CD4-positive, alpha-beta T cell treated with Interleukin-17A for 4 hours (primary cell): ENCODE measurements around the gene CLEC7A.

Source experiments
- DNase-seq: peaks from one replicate; pipeline ENCODE4 v3.0.0-alpha.2; 2020; ENCODE audit warnings: mixed read lengths

CLEC7A gene

DNA sequence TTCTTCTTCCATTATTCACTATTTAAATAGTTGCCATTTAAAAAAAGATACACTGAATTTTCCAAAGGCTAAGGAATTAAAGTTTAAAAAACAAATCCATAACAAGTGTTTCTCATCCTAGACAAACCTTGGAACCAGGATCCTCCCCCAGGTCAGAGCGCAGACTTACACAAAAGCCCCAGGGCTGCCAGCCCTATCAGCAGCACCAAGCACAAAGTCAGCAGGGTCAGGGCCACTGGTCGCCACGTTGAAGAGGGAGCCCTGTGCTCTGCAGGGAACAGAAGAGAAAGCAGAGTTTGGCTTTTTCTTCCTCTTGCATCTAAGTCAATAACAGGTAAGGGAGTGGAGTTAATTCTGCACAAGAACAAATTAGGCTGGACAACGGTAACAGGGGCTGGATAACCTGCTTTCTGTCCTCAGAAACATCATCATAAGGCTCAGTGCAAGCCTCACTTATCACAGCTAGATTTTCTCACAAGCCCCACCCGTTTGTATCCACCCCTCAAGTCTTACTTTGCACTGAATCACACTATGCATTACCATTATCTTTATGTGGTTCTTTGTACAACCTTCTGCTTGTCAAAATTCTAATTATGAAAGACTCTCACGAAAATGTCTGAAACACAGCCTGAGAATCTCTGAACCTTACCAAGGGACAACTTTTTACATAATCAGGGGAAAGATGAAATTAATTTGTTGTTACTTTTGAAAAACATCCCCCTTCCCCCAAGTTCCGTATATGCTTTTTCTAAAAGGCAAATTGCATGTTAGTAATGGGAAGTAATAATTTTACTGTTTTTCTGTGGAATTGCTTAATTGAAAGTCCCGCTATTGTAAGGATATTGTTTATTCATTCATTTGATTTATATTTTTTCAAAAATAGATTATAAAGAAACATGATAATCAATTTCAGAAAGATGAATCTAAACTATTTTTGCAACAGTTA lies 40.8 kb downstream of the CLEC7A start:
- no peak for DNase-seq

DNA sequence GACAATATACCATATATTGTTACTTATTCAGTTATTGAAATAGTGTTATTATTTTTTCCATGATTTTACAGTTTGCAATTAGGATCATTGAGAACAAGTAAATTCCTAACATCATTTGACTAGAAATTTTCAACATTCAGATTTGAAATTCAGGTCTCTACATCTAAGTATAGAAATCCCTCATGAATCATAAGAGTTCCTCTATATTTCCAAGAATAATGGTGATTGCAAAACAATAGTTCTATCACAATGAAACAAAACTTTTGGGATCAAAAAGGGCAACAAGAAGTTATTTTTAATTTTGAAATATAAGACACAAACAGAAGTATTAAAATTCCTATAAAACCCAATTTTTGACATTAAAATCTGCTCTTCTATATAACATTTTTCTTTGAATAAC lies 42.0 kb downstream of the CLEC7A start:
- DNase-seq: no peak

DNA sequence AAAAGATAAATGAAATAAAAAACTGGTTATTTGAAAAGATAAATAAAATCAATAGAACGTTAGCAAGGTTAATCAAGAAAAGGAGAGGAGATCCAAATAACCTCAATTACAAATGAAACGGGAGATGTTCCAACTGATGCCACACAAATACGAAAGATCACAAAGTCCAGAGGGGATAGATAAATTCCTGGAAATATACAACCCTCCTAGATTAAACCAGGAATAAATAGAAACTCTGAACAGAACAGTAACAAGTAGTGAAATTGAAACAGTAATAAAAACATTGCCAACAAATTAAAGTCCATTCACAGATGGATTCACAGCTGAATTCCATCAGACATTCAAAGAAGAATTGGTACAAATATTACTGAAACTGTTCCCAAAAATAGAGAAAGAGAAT lies 43.6 kb downstream of the CLEC7A start:
- DNase-seq: no peak

DNA sequence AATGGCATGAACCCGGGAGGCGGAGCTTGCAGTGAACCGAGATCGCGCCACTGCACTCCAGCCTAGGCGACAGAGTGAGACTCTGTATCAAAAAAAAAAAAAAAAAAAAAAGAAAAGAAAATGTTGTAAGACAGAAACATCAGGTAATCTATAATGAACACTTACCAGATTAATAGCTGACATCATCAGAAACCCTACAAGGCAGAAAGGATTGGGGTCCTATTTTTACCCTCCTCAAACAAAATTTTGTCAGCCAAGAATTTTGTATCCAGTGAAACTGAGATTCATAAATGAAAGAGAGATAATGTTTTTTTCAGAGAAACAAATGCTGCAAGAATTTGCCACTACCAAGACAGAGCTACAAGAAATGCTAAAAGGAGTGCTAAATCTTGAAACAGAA lies 45.3 kb downstream of the CLEC7A start:
- DNase-seq: no peak

DNA sequence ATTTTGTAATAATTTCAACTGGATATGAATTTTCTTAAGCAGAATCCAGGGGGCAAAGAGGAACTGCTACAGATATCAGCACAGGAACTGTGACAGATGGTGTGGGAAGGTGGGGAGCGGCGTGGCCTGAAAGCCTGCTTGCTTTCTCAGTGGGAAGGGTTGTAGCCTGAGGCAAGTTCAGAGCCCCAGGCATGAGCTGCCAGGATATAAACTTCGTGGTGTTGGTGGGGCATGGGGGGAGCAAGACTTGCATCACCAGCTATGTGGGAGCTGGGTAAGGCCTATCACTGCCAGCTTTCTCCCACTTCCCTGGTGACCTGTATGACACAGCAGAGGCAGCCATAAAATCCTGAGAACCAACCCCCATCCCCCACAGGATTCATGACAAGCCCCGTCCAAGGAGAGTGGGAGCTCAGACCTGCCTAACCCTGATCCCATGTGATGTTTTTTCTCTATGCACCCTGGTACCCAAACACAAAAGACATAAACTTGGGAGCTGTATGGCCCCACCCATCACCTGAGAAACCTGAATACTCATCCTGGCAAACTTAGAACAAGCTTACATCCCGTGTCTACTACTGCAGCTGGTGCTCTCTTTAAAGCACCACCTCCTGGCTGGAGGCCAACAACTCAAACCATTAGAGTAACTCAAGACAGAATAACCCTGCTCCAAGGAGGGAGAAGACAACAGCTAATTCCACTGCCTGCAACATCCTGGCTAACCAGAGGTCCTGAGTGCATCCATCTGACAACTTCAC lies 47.7 kb downstream of the CLEC7A start:
- DNase-seq: no peak

DNA sequence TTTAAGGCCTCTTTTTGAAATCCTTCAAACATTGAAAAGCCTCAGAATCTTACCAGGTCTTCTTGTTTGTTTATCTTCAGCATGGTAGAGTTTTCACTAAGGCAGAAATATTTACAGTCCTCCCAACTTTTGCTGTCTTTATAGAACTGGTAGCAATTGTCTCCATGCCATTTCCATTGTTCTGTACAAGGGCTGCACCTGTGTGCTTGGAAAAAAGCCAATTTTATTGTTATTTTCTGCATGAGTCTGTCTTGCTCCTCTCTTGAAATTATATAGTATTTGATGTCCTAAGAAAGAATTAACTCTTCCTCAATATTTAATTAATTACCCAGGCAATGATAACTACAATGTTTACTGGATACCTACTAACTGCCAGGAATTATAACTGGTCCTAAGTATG lies 54.5 kb downstream of the CLEC7A start:
- DNase-seq: no peak

DNA sequence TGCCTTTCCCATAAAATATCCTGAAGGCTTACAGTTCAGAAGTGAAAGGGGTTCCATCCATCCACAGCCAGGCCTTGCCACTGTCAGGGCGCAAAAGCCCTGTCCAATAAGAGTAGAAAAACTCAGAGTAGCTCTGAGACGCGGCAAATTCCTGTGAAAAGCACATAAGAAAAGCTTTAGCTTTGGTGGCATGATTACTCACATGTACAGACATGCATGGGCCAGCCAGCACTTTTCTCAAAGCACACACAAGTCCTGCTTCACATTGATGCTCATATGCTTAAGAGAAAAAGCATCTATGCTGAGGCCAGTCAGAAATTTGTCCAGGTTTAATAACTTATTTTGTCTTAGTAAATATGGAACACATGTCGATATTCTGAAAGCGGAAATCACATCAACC lies 56.7 kb downstream of the CLEC7A start:
- DNase-seq: no peak

DNA sequence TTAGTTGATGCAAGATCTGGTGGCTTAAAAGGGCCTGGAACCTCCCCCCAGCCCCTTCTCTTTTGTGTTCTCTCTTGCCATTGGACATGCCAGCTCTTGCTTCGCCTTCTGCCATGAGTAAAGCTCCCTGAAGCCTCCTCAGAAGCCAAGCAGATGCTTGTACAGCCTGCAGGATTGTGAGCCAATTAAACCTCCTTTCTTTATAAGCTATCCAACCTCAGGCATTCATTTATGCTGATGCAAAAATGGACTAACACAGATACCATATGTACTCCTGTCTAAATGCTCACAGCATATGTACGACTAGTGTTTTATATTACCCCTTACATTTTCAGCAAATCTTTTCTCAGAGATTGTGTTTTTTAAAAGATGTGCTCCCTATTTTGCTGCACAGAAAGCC lies 57.9 kb downstream of the CLEC7A start:
- DNase-seq: no peak

DNA sequence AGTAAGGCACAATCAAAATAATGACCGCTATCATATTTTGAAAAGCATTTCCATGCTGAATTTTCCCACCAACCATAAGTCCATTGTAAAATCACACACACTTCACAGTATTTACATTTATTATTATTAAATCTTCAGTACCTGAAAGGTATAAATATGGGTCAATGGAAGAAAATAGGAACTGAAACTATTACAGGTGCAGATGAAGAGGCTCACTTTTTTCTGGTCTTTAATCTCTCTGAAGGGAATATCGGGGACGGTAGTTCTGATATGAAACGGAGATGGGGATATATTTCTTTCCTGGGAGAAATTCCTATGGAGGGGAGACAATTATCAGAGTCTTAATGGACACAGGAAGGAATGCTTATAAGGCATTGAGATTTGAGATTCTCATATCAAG lies 59.6 kb downstream of the CLEC7A start:
- DNase-seq: no peak

DNA sequence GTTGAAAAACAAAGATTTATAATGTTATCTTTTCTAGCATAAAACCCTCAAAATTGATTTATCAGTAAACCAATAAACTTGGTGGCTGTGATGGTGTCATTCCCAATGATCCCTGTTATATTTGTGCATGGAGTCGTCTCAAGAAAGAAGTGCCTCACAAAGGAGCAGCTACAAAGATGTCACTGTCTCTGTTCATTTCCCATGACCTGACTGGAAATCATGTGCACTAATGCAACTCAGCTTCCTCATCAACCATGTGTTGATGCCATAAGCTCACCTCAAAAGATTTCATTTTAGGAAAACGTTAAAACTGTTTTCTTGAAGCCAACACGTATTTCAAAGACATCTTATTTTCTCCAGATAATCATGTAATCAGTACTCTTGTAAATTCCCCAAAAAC lies 60.0 kb downstream of the CLEC7A start:
- DNase-seq: no peak

DNA sequence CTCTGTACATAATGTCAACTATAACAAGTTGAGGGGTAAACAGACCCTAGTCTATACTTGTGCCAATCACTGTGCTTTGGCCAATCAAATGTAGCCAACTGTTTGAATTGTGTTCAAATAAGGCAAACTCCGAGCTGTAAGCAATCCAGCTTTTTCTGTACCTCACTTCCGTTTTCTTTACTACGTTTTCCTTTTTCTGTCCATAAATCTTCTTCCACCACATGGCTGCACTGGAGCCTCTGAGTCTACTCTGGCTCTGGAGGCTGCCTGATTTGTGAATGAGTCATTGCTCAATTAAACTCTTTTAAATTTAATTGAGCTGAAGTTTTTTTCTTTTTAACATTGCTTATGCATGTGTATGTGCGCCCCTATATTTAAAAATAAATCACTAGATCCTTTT lies 60.9 kb downstream of the CLEC7A start:
- DNase-seq: no peak

DNA sequence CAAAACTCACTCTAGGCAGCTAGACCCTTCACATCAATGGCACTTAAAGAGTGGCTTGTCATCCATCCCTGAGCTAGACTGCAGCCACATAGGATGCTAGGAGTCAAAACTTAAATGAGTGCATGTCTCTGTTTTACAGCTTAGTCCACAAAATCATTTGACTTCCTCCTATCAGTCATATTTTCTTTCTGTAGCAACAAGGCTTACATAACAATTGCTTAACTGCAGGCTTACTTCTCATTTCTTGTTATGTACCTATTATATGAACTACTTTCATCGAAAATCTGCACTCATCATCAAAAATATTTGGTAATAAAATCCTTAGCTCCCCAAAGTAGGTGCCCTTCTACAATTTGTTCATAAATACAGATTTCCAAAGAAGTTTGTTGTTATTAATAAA lies 61.4 kb downstream of the CLEC7A start:
- no peak for DNase-seq

DNA sequence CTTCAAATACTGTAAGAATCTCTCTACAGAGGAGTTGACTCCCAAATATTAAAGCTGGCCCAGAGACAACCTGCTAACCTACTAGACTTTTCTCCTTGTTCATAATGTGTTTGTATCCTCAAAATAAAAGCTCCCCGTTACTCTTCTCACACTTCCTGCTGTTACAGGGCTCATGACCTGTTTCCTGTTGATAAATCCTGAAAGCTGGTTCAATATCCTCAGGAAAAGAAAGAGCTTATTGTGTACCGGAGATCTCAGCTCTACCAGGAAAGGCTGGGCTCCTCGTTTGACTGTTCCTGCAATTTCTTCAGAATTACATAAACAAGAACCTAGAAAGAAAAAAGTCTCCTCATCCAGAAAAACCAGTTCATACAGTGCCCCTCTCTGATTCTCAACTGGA lies 62.1 kb downstream of the CLEC7A start:
- DNase-seq: no peak

DNA sequence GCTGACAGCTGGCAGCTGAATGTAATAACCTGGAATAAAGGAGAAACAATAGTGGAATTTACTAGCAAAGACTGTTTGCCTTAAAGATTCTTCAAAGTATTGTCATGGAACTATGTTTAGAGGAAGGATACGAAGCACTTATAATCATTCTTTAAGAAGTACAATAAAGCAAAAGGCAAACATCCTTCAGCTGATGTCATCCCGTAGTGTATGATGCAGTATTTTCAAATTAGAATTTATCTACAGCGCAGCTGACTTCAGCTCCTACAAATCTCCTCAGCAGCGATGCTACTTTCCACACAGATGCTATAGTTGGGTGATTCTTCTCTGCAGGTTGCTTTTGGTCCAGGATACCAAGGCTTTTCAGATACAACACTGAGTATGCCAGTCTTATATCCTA lies 62.7 kb downstream of the CLEC7A start:
- DNase-seq: no peak
